HG02884 (cell line): ENCODE results near the gene MRPS35.
"Not testable (repeated sequence)": the region's sequence is repeated elsewhere in the genome, so short reads cannot be mapped to it uniquely, and the experiment has no call there.

Experiments
- ATAC-seq: cut with Tn5 transposase; IDR thresholded peaks from one replicate; pipeline ENCODE4 v1.9.1; 2021; ENCODE audit warnings: mild to moderate bottlenecking, moderate library complexity; ENCODE audit not compliant: unreplicated experiment

The MRPS35 gene

DNA sequence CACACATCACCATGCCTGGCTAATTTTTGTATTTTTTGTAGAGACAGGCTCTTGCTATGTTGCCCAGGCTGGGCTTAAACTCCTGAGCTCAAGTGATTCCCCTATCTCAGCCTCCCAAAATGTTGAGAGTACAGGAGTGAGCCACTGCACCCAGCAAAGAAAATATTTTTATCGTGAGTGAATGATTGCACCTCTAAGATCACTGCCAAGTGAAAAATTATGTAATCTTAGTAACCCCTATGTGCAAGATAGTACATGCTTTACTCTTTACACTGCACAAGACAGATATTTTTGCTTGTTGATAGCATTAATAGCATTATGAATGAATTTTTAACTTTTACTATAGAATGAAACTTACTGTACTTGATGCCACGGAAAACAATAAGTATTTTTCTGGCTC lies 3.4 kb upstream of the MRPS35 start:
- no peak for ATAC-seq

DNA sequence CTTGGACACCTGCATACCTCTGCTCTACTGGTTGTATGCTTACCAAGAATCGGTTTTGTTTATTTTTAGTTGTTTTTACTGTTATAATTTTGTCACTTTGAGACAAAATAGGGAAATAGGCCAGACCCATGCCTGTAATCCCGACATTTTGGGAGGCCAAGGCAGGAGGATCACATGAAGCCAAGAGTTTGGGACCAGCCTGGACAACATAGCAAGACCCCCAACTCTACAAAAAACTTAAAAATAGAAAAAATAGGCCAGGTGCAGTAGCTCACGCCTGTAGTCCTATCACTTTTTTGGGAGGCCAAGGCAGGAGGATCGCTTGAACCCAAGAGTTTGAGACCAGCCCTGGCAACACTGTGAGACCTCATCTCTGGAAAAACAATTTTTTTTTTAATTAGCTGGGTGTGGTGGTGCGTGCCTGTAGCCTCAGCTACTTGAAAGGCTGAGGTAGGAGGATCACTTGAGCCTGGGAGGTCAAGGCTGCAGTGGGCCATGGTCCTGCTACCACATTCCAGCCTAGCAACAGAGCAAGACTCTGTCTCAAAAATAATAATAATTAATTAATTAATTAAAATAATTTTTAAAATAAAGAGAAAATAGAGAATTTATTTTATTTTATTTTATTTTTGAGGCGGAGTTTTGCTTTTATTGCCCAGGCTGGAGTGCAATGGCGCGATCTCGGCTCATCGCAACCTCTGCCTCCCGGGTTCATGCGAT lies 1.3 kb upstream of the MRPS35 start:
- ATAC-seq, result no peak

DNA sequence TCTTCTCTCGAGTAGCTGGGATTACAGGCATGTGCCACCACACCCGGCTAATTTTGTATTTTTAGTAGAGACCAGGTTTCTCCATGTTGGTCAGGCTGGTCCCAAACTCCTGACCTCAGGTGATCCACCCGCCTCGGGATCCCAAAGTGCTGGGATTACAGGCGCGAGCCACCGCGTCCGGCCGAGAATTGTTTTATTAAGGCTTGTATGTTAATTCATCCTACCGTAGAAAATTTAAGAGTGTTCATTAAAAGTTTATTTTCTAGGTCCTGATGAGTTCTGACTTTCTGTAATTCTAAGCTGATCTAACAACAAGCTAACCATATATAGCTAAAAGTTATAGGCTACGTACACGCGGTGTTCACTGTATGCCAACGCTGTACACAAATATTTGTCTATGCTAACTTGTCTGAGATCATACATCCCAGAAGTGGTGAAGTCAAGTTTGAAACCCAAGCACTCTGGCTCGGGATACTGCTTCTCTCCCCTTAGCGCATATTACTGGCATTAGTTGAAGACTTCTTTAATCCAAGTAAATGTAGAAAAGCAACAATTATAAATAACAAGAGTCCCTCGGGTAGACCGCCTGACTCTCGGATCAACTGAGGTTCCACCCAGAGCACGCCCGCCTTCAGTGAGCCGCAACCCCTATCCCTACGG lies 570 bp upstream of the MRPS35 start:
- peak; percentile 29 for ATAC-seq

DNA sequence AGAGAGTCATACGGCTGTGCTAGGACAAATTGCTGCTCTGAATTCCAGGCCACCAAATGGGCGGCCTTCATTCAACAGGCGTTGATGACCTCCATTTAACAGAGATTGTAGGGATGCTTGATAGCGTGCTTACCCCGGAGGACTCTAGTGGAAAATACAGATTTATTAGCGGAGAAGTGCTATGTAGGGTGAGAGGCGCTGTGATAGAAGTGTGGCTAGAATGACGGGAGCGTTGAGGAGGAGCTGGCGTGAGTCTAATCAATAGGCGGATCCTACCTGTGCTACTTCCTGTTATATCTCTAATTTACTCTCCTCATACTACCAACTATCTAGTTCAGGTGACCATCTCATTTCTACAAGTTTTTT lies 668 bp downstream of the MRPS35 start:
- ATAC-seq, result peak; percentile 15

DNA sequence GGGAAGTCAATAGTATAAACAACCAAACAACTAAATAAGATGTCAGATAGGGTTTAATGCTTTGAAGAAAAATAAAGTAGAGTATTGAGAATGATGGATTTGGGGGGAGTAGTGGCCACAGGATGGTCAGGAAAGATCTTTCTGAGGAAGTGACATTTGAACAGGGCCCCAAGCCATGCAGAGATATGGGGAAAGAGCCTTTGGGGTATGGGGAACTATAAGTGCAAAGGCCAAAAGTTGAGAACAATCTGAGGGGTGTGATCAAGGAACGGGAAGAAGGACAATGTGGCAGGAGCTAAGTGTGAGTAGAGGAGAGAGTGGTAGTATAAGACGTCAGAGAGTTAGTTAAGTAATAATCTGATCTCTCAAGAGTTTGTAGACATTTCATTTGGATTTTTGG lies 1.3 kb downstream of the MRPS35 start:
- ATAC-seq, result no peak

DNA sequence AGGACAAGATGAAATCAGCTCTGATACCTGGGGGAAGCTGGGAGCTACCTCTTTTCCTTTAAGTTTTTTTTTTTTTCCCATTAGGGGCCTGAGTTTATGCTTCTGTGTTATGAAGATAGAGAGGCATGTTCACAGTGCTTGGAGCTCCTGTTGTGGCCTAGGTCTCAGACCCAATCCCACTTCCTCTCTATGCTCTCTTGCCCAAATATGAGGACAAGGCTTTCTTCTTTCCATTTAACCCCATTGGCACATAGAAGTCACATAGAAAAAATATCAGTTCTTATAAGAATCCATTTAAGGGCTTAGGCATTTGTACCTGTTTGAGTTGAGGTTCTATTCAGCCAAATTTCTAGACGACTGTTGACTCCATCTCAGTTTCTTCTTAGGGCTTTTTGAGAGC lies 12.6 kb downstream of the MRPS35 start:
- ATAC-seq, result no peak

DNA sequence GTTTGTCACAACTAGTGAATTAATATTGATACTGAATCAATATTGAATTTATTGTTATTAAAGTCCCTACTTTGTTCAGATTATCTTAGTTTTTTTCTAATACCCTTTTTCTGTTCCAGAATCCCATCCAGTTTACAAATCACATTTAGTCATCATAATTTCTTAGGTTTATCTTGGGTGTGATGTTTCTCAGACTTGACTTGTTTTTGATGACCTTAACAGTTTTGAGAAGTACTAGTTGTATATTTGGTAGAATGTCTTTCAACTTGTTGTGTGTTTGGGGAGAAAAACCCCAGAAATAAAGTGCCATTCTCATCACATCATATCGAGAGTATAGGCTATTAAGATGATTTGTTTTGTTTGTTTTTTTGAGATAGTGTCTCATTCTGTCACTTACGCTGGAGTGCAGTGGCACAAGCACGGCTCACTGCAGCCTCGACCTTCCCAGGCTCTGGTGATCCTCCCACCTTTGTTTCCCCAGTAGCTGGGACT lies 19.5 kb downstream of the MRPS35 start:
- no peak for ATAC-seq

DNA sequence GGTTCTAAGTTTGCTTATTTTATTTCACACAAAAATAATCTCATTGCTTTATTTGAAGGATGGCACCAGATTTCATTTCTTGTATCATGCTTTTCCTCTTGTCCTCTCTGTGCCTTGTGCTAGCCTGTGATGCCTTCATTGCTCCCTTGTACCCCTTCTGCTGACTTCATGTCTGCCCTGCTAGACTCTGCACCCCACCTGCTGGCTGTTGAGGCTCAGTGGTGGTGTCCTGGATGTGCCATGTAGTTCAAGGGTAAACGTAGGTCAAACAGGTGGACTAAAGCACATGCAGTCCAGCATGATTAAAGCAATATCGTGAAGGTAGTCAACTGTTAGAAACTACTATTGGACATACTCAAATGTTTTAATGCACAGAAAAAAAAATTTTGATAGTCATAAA lies 21.6 kb downstream of the MRPS35 start:
- no peak for ATAC-seq

DNA sequence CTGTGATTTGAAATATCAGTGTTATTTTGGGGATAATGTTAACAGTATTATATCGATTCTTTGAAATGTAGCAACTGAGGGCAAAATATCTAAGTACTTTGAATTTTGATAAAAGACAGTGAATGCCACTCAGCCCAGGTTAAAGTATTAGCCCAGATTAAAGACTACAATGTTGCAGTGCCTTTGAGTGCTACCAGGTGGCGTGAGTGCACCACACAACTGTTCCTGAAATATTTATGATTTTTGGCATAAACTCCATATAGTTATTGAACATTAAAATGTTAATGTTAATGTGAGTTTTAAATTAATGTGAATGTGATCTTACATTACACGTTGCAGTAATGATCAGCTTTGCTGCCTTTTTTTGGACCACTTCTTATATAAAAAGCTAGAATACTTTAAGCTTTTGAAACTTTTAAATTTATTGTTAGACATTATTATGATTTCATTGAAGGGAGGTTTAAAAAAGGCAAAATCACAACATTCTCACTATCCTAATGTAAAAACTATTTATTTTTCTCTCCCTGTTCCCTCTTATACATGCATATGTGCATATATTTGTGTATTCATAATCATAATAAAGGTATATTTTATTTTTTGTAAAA lies 22.5 kb downstream of the MRPS35 start:
- ATAC-seq, result peak; percentile 68

DNA sequence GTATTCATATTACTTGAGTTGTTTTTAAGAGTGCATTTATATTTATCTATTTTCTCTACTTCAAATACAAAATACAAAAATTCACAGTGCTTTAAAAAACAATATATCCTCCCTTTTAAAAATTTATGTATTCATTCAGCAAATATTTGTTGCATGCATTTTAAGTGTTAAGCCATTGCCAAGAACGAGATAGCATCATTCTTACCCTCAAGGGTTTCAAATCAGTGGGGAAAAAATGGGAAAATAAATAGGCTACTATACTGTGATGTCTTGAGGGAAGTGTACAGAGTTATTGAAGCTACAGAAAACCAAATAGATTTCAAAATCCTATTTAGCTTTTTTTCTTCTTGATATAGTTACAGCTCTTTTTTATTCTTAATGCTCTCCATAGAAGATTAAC lies 23.2 kb downstream of the MRPS35 start:
- no peak for ATAC-seq

DNA sequence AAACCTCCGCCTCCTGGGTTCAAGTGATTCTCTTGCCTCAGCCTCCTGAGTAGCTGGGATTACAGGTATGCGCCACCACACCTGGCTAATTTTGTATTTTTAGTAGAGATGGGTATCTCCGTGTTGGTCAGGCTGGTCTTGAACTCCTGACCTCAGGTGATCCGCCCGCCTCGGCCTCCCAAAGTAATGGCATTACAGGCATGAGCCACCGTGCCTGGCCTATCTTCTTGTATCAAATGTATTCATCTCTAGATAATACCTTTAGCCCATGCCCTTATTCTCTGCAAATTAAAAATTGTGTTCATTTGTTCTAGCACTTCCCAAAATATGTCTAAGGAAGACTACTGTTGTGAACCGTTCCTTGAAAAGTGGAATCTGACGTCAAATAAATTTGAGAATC lies 23.7 kb downstream of the MRPS35 start:
- not testable (repeated sequence) for ATAC-seq

DNA sequence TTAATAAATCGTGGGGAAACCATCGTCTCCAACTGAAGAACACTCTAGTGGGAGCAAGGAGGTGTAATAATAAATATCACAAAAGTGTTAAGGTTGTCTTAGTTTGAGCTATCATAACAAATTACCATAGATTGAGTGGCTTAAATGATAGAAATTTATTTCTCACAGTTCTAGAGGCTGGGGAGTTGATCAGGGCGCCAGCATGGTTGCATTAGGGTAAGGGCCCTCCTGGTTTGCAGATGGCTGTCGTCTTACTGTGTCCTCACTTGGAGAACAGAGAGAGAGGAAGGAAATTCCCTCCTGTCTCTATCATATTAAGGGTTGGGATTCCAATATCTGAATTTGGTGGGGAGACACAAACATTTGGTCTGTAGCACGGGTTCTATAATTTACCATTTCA lies 33.0 kb downstream of the MRPS35 start:
- ATAC-seq, result no peak

DNA sequence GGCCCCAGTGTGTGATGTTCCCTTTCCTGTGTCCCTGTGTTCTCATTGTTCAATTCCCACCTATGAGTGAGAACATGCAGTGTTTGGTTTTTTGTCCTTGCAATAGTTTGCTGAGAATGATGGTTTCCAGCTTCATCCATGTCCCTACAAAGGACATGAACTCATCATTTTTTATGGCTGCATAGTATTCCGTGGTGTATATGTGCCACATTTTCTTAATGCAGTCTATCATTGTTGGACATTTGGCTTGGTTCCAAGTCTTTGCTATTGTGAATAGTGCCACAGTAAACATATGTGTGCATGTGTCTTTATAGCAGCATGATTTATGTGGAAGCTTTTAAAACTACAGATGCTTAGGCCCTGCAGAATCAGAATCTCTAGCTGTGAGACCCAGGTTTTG lies 35.1 kb downstream of the MRPS35 start:
- ATAC-seq, result not testable (repeated sequence)

DNA sequence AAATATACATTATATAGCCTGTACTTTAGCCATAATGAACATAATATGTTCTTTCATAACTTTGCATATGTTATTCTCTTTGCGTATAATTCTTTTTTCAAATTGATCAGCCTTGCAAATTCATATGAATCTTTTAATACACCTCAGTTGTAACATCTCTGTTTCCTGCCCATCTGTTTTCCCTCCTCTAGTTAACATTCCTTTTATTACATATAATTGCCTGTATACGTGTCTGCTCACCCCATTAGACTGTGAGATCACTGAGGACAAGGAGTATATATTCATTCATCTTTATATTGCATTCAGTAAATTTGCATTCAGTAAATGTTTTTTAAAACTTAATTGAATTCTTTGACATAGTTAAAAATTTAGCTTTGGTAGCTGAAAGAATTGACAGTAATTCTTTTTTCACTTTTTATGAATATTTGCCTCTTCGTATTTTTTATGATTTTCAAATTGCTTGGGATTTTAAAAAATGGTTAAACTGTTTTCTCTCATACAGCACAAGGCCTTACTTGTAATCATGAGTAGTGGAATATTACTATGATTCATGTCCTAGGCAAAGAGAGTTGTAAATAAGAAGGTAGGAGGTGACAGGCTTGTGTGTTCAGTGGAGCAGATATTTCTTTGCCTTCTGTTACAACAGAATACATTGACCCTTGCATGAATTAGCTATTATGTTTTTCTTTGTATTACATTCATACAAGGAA lies 36.6 kb downstream of the MRPS35 start:
- ATAC-seq, result no peak

DNA sequence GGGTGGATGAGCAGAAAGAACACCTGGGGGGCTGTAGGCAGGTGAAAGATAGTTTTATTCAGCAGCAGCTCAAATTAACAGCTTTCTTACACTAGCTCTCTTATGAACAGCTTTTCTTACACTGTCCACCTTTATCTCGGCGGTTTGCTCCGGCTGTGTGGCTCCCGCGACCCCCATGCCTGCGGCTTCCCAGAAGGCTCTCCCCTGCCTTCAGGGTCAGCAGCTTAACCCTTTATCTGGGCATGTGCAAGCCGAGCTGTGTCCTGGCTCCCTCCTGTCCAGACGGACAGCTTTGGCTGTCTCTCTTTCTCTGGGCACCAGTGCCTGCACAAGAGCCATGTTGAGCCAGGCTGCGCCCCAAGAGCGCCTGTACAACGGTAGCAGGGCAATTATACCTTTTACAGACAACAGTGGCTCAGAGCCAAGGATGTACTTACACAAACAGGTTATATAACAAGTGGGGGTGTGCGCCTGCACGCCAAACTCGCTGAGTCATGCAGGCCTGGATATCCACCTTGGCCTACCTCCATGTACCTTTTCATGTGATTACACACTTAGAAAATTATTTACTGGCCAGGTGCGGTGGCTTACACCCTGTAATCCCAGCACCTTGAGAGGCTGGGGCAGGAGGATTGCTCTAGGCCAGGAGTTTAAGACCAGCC lies 40.9 kb downstream of the MRPS35 start:
- ATAC-seq, result no peak

DNA sequence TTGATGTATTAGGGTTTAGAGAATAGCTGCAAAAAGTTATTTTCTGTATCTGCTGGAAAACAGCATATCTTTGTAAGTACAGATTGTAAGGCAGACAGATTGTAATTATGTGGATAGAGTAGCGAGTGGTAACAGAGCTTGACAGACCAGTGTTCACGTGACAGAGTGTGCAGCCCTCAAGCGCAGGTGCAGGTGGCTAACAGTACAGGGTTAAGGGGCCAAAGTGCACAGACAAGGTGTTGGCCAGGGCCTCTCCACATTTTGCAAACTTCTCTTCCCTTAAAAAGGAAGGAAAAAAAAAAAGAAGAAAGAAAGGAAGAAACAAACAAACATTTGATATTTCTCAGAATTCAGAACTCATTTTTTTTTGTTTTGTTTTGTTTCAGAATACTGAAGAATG lies 44.2 kb downstream of the MRPS35 start:
- no peak for ATAC-seq

DNA sequence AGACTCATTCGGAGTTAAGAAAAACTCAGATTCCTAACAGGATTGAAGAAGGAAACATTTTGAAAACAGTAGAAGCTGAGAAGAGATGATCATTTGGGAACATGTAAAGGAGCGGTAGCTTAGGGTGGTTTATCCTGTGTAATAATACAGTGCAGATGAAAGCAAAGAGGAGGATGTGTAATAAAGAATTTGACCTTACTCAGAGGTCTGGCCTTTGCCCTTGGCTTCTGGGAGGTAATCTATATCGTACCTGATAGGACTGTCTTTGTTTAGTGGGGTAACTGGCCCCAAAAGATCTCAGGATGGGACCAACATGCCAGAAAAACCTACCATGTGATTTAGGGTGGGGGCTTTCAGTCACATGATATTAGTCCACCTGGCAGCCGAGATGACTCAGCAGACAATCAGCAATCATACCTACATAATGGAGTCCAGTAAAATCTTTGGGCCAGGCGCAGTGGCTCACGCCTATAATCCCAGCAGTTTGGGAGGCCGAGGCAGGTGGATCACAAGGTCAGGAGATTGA lies 46.1 kb downstream of the MRPS35 start:
- no peak for ATAC-seq

DNA sequence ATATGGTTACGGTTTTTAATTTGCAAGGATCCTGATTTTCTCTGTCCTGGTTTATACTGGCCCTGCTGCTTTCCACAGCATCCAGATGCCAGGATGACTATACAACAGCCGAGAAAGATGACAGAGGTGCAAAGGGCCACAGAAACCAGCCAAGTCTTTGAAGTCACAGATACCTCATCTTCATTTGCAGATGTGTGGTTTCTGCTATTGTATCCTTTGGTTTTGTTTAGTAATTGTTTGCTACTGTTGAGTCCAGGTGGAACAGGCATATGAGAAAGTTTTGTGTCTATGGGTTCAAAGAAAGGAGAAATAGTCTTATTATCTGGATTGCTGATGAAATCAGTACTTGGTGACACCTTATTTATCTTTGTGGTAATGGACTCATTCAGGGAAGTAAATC lies 52.1 kb downstream of the MRPS35 start:
- no peak for ATAC-seq

DNA sequence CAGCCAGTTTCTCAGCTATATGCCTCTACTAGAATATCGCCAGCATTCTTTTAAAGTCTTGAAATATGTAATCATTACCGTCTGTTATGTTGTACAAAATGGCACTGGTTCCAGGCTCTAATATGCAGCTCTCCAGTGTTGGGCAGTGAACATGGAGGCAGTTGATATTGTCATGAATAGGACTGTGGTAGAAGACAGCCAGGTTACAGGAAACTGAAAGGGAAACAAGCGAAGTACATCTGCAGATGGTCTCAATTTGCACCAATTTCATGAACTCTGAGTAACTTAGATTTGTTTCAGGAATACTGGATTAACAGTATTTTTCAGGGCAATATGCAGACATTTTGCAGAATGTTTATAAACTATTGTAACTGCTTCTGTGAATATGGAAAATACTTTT lies 56.0 kb downstream of the MRPS35 start:
- ATAC-seq, result no peak

DNA sequence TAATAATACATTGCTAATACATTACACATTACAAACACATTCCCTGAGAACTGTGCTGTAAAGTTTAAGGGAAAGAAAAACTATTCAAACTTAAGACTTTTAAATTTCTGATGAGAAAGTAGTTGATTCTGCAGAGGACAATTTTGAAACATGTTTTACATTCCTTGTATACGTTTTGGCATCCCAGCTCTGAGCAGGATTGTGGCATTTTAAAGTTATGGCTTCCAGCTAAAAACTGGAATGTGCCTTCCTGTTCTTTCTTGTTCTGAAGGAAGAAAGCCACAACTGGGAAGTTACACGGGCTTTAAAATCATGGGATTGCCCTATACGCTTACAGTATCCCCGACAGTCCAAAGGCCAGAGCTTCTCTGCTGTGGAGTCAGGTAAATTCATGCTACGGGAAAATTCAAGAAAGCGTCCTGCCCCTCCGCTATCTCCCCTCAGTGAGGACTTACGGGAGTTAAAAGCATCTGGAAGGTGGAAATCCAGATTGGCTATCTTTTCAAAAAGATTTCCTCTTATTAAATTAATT lies 58.6 kb downstream of the MRPS35 start:
- ATAC-seq, result no peak
